T47D (cell line): ENCODE data around the gene TRAPPC10.

Experiments used
- DNase-seq, 2 experiments: peaks; one replicate each; pipeline versions ENCODE4 v3.0.0 to v3.0.0-alpha.2; 2011 to 2012; ENCODE audit warnings: low read depth in 1 of 2, low spot score in 1 of 2
- JUND ChIP-seq: IDR thresholded peaks from 2 replicates; pipeline ENCODE4 v1.6.1; 2012; ENCODE audit warnings: low read depth
- in situ Hi-C: cut with HindIII; loops from 2 replicates; pipeline ENCODE4 v1.10.0; 2016; ENCODE audit warnings: low sequenced_read_pairs, low pct_unique_long_range_greater_than_20kb

The TRAPPC10 gene

GRCh38 chr21:44057055-44057454 is 44.9 kb downstream of the TRAPPC10 start:
- DNase-seq: no peak
- TF ChIP-seq JUND: no peak
- in situ Hi-C loops: no loop called here

- in situ Hi-C loops: no loop called here
- no peak for TF ChIP-seq JUND
- no peak for DNase-seq
Observed at GRCh38 chr21:44057960-44058651, 46.0 kb downstream of the TRAPPC10 start.

GRCh38 chr21:44058652-44058964 is 46.5 kb downstream of the TRAPPC10 start:
- no peak for DNase-seq
- in situ Hi-C loops: no loop called here
- no peak for TF ChIP-seq JUND

- in situ Hi-C loops: no loop called here
- no peak for TF ChIP-seq JUND
- no peak for DNase-seq
Observed at GRCh38 chr21:44058981-44059380, 46.9 kb downstream of the TRAPPC10 start.

- DNase-seq: no peak
- TF ChIP-seq JUND: no peak
- in situ Hi-C loops: no loop called here
Observed at GRCh38 chr21:44059710-44060109, 47.6 kb downstream of the TRAPPC10 start.

GRCh38 chr21:44062380-44062779 is 50.3 kb downstream of the TRAPPC10 start:
- no peak for TF ChIP-seq JUND
- in situ Hi-C loops: no loop called here
- DNase-seq: no peak

- DNase-seq: no peak
- TF ChIP-seq JUND: no peak
- in situ Hi-C loops: no loop called here
Observed at GRCh38 chr21:44063151-44063912, 51.2 kb downstream of the TRAPPC10 start.

GRCh38 chr21:44064852-44065403 is 52.8 kb downstream of the TRAPPC10 start:
- no peak for DNase-seq
- in situ Hi-C loops: no loop called here
- no peak for TF ChIP-seq JUND

- TF ChIP-seq JUND: no peak
- DNase-seq: no peak
- in situ Hi-C loops: no loop called here
Observed at GRCh38 chr21:44065428-44065827, 53.3 kb downstream of the TRAPPC10 start.

- no peak for TF ChIP-seq JUND
- DNase-seq: no peak
- in situ Hi-C loops: no loop called here
Observed at GRCh38 chr21:44066116-44066515, 54.0 kb downstream of the TRAPPC10 start.

- no peak for DNase-seq
- no peak for TF ChIP-seq JUND
- in situ Hi-C loops: no loop called here
Observed at GRCh38 chr21:44067011-44067839, 55.1 kb downstream of the TRAPPC10 start.

GRCh38 chr21:44070391-44070790 is 58.3 kb downstream of the TRAPPC10 start:
- no peak for DNase-seq

GRCh38 chr21:44071359-44072104 is 59.4 kb downstream of the TRAPPC10 start:
- TF ChIP-seq JUND: no peak
- in situ Hi-C loops: no loop called here
- DNase-seq: no peak

More at GRCh38 chr21:44070391-44070790, 58.3 kb downstream of the TRAPPC10 start:
- in situ Hi-C loops: no loop called here
- no peak for TF ChIP-seq JUND
